GM12801 (cell line): ENCODE results near the gene OTOP3.

Source experiments
- CTCF ChIP-seq: IDR thresholded peaks from one replicate; pipeline ENCODE4 v1.5.1; 2011; ENCODE audit warnings: control low read depth; ENCODE audit not compliant: insufficient read length; ENCODE audit errors: extremely low read depth

Gene OTOP3

DNA sequence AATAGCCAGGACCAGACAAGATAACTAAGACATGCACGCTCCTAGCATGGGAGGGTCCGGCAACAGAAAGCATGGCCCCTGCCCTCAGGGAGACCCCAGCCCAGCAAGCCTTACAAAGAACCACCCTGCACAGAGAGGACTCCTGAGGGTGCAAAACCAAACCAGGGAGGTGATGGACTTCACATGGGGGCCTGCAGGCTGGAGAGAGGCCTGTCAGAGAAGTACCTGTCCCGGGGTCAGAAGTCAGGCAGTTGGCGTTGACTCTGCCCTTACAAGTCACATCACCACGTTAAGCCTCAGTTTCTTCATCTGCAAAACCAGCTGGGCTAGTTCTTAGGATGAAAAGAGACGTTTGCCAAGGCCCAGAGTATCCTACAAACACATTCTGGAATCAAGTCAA is 6.9 kb upstream of the OTOP3 start:
- TF ChIP-seq CTCF, result no peak

DNA sequence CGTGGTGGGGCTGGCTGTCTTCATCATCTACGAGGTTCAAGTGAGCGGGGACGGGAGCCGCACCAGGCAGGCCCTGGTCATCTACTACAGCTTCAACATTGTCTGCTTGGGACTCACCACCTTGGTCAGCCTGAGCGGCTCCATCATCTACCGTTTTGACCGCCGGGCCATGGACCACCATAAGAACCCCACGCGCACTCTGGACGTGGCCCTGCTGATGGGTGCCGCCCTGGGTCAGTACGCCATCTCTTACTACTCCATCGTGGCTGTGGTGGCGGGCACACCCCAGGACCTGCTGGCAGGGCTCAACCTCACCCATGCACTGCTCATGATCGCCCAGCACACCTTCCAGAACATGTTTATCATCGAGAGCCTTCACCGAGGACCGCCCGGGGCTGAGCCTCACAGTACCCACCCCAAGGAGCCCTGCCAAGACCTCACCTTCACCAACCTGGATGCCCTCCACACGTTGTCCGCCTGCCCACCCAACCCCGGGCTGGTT is 5.1 kb upstream of the OTOP3 start:
- no peak for TF ChIP-seq CTCF

- no peak for TF ChIP-seq CTCF
These were observed 650 bp upstream of the OTOP3 start for GRCh38 chr17:74935048-74935447.

GRCh38 chr17:74936470-74936799 is 737 bp downstream of the OTOP3 start:
- no peak for TF ChIP-seq CTCF

DNA sequence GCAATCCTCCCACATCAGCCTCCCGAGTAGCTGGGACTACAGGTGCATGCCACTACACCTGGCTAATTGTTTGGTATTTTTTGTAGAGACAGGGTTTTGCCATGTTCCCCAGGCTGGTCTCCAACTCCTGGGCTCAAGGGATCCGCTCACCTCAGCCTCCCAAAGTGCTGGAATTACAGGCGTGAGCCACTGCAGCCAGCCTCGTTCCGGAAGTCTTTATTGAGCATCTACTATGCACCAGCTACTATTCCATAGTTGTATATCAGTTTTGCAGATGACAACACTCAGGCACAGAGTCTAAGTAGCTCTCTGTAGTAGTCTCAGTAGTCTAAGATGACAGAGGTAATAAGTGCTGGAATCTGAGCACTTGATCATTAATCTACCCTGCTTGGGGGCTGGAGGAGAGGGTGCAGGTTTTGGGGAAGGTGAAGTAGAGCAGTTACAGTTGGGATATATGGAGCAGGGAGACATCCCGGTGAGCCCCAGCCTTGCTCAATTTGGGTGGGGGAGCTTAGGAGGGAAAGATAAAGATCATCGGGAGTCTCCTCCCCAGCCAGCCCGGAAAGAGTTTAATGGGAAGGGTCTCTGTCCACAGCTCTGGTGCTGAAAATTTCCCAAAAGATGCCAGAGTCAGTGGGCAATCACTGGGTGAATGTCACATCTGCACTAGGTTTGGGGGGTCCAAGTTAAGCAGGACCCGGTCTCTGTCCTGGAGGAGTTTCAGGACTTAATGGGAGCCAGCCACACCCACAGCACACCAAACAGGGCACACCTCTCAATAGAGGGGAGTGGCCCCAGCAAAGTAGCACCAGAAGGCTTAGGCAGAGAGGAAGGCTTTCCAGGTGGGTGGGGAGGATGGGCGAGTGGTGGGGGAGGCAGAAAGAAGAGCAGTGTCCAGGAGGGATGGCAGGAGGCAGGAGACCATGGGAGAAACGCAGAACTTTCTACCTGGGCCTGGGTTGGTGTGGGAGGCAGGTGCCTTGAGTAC is 1.7 kb downstream of the OTOP3 start:
- TF ChIP-seq CTCF, result no peak

- no peak for TF ChIP-seq CTCF
These were observed 2.7 kb downstream of the OTOP3 start for GRCh38 chr17:74938194-74938950.

- TF ChIP-seq CTCF, result no peak
These were observed 3.8 kb downstream of the OTOP3 start for GRCh38 chr17:74939534-74939933.
